Neural progenitor cell (in vitro differentiated cells): ENCODE data around the gene CDH26.

Source experiments
- CTCF ChIP-seq: fragments of 200-600 bp; sonication (generic); IDR thresholded peaks from 2 replicates; pipeline ENCODE4 v1.5.1; 2017; ENCODE audit warnings: antibody characterized with exemption, mild to moderate bottlenecking
- EZH2 ChIP-seq: fragments of 200-600 bp; sonication (generic); IDR thresholded peaks from 2 replicates; pipeline ENCODE4 v1.6.1; 2017; ENCODE audit warnings: antibody characterized with exemption, mild to moderate bottlenecking, moderate library complexity
- EZH2phosphoT487 ChIP-seq: fragments of 200-600 bp; sonication (generic); IDR thresholded peaks from 2 replicates; pipeline ENCODE4 v1.6.1; 2017; ENCODE audit warnings: antibody characterized with exemption

- TF ChIP-seq CTCF (no peak), EZH2 (no peak), EZH2phosphoT487 (no peak)
These were observed 49.2 kb downstream of the CDH26 start for GRCh38 chr20:60007464-60007863.
